ENCODE measurements around the gene UGT1A5. TPM values are rescaled to one million over a fixed set of nuclear protein-coding genes. Genes with fewer than 3 reads are reported as not detected.
A peak's percentile ranks its signal among the peaks of the same experiment; 100 is the strongest.

The UGT1A5 gene
- total RNA-seq, 2 experiments from 2014 or later = not detected

DNA sequence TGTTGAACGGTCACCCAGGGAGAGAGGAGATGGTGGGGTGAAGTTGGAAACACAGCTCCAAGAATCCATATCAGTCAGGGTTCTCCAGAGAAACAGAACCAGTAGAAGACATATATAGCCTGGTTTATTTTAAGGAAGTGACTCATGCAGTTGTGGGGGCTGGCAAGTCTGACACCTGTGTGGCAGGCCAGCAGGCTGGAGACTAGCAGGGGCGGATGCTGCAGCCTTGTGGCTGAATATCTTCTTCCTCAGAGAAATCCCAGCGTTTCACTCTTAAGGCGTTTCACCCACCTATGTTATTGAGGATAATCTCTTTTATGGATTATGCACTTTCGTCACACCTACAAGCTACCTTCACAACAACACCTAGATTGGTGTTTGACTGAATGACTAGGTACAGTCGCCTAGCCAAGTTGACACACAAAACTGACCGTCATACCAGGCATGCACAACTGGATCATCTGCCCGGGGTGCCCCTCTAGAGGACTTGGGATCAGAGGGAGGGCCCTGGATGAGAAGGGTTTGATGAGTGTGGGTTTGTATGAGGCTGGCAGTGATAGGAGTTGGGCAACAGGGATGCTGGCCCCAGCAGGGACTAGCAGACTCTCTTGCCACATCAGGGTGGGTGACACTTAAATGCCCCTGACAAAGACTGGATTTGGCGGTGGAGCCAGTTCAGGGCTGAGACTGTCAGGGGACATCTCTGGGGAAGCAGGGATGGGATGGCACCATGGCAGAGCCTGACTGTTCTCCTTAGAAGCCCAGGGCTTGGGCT lies 88.8 kb downstream of the UGT1A5 start:
- Mint-ChIP-seq H3K36me3 (ENCODE audit: low read depth) (no peaks in the 10 kb centered on the region), H3K27ac (no peak overlapping the region), H3K4me3 (no peak overlapping the region), H3K27me3 (peaks cover 5% of the 10 kb centered on the region), H3K9me3 (no peaks in the 10 kb centered on the region), H3K4me1 (ENCODE audit: low read depth) (peaks cover 2% of the 10 kb centered on the region)
- TF ChIP-seq, protein P1, sequence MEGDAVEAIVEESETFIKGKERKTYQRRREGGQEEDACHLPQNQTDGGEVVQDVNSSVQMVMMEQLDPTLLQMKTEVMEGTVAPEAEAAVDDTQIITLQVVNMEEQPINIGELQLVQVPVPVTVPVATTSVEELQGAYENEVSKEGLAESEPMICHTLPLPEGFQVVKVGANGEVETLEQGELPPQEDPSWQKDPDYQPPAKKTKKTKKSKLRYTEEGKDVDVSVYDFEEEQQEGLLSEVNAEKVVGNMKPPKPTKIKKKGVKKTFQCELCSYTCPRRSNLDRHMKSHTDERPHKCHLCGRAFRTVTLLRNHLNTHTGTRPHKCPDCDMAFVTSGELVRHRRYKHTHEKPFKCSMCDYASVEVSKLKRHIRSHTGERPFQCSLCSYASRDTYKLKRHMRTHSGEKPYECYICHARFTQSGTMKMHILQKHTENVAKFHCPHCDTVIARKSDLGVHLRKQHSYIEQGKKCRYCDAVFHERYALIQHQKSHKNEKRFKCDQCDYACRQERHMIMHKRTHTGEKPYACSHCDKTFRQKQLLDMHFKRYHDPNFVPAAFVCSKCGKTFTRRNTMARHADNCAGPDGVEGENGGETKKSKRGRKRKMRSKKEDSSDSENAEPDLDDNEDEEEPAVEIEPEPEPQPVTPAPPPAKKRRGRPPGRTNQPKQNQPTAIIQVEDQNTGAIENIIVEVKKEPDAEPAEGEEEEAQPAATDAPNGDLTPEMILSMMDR (IDR thresholded peaks at IDR 0.05) = no peak
- CTCF ChIA-PET = no interaction called here
- DNase-seq (peak; percentile 69), ATAC-seq (peak; percentile 91)
- intact Hi-C loops (cut with micrococcal nuclease) = no loop called here
- POLR2A ChIA-PET = no interaction called here

DNA sequence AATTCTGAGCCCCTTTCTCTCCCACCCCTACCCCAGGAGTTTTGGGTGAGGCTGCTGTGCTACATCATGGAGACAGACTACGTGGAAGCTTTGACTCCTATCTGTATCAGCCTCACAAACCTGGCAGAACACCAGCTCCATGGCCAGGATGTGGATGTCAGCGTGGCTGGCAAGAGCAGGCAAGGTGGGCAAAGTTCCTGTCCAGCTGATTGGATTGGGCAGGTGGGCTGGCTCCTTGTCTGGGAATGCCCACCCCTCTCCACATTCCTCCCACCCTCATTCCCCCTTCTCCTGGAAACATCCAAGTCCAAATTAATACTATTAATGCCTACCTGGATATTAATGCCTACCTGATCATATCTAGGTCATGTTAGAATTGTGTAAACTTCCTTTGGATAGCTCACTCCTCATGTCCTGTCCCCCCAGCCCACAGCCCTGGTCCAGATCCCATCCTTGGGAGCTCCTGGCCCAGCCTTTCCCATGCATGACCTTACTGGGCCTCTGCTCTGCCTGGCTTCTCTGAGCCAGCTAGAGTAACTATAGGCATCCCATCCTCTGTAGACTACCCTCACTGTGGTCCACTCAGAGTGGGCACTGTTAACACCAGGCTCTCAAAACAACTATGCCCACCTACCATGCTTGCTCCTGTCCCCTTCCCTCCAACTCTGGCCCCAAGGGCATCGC lies 89.6 kb downstream of the UGT1A5 start:
- Mint-ChIP-seq H3K9me3 (no peaks in the 10 kb centered on the region), H3K4me1 (ENCODE audit: low read depth) (peaks cover 2% of the 10 kb centered on the region), H3K27ac (no peak overlapping the region), H3K27me3 (peaks cover 5% of the 10 kb centered on the region), H3K4me3 (no peak overlapping the region), H3K36me3 (ENCODE audit: low read depth) (no peaks in the 10 kb centered on the region)
- TF ChIP-seq, protein P1 (IDR thresholded peaks at IDR 0.05) = no peak
- intact Hi-C loops (cut with micrococcal nuclease) = no loop called here
- DNase-seq = no peak
- CTCF ChIA-PET = no interaction called here
- POLR2A ChIA-PET = no interaction called here
- no peak for ATAC-seq

DNA sequence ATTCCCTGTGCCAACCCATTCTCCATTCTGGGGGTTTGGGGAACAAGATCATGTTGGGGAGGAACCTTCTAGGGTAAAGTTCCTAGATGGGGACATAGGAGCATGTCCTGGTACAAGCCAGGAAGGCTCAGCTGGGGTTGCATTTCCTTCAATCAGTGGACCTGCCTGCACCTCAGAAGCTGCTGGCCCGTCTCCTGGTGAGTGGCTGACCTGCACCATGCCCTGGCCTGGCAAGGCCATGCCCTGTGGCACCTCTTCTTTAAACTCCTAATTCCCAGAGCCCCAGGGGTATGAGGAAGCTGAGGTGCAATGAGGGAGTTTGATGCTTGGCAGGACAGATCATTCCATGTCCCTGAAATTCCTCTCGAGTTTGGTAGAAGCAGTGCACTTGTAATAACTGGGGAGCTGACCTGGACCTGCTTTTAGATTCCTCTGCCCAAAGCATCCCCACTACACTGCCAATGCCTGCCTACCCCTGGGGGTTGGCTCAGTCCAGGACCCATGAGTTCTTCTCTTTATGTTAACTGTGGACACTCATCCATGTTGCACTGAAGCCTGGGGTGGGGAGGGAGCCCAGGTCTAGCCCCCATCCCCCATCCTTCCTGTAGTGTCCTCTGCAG lies 90.7 kb downstream of the UGT1A5 start:
- intact Hi-C loops (cut with micrococcal nuclease) = no loop called here

DNA sequence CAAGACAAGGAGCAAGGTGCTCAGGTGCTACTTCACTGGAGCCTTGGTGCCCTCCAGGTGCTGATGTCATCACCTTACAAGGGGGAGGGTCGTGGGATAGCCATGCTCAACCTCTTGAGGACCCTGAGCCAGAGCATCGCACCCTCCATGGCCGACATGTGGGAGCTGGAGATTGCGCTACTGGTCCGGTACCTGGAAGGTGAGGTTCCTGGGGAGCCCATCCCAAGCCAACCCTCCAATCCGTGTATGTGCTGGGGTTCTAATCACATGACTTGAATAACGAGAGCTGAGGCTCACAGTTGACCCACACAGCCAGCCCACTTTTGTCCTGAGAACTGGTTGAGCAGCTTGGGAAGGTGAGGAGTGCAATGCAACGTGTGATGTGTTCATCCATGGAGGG lies 91.3 kb downstream of the UGT1A5 start:
- DNase-seq = no peak
- Mint-ChIP-seq H3K9me3 (no peaks in the 10 kb centered on the region), H3K27ac (no peak overlapping the region), H3K36me3 (ENCODE audit: low read depth) (no peaks in the 10 kb centered on the region), H3K4me1 (ENCODE audit: low read depth) (peaks cover 2% of the 10 kb centered on the region), H3K4me3 (no peak overlapping the region), H3K27me3 (peaks cover 7% of the 10 kb centered on the region)
- ChIA-PET POLR2A (interaction anchor here (0.6 kb wide), 1 partner anchor 78 kb away, joined by 3 read pairs; no protein-coding TSS in a partner anchor), CTCF (interaction anchor here (1.8 kb wide), 1 partner anchor 8 kb away, joined by 5 read pairs; no protein-coding TSS in a partner anchor)
- intact Hi-C loops (cut with micrococcal nuclease) = no loop called here
- TF ChIP-seq, protein P1 (IDR thresholded peaks at IDR 0.05) = no peak
- ATAC-seq = no peak

More for the DNA sequence above, 90.7 kb downstream of the UGT1A5 start:
- H3K4me3 Mint-ChIP-seq = no peak overlapping the region
- no peak for DNase-seq
- CTCF ChIA-PET = no interaction called here
- TF ChIP-seq, protein P1 (IDR thresholded peaks at IDR 0.05) = no peak
- H3K36me3 Mint-ChIP-seq (ENCODE audit: low read depth) = no peaks in the 10 kb centered on the region
- POLR2A ChIA-PET = no interaction called here
- no peak for ATAC-seq
- H3K9me3 Mint-ChIP-seq = no peaks in the 10 kb centered on the region
- H3K27me3 Mint-ChIP-seq = peaks cover 7% of the 10 kb centered on the region
- no peak overlapping the region for H3K27ac Mint-ChIP-seq
- peaks cover 2% of the 10 kb centered on the region for H3K4me1 Mint-ChIP-seq (ENCODE audit: low read depth)

Data from activated CD8-positive, alpha-beta T cell treated with anti-CD3 and anti-CD28 coated beads for 36 hours (primary cell).